Transverse colon (tissue), 4 donors: ENCODE data around the gene HERC6. TPM values are rescaled to one million over a fixed set of nuclear protein-coding genes. Genes with fewer than 3 reads are reported as not detected.

Experiments used
- DNase-seq: peaks from one replicate; pipeline ENCODE4 v3.0.0-alpha.2; 2019
- H3K27ac ChIP-seq, 4 donors: fragments of 200-600 bp; sonication (generic); 2 replicates each; pipeline ENCODE4 v1.5.1; 2016 to 2018; ENCODE audit warnings: inconsistent platforms in 4 of 4
- H3K27me3 ChIP-seq: fragments of 200-600 bp; sonication (generic); 2 replicates; pipeline ENCODE4 v1.5.1; 2017; ENCODE audit warnings: inconsistent platforms
- H3K36me3 ChIP-seq, 4 donors: fragments of 200-600 bp; sonication (generic); 2 replicates each; pipeline ENCODE4 v1.5.1; 2017 to 2019; ENCODE audit warnings: inconsistent platforms in 4 of 4
- H3K4me1 ChIP-seq, 4 donors: fragments of 200-600 bp; sonication (generic); 2 replicates each; pipeline ENCODE4 v1.5.1; 2017 to 2020; ENCODE audit warnings: inconsistent platforms in 4 of 4
- H3K4me3 ChIP-seq, 4 donors: fragments of 200-600 bp; sonication (generic); 1 replicate in 1 of 4; 2 replicates in 3 of 4; pipeline versions ENCODE4 v1.5.1 to v1.6.1; 2017 to 2019; ENCODE audit warnings: inconsistent platforms in 4 of 4
- H3K9me3 ChIP-seq, 2 donors: fragments of 200-600 bp; sonication (generic); 2 replicates each; pipeline ENCODE4 v1.5.1; 2017 to 2019; ENCODE audit warnings: inconsistent platforms in 2 of 2
- CTCF ChIP-seq, 5 experiments: fragments of 200-600 bp in 3 of 5; fragments of 450-650 bp in 2 of 5; sonication (generic) in 3 of 5; IDR thresholded peaks; 1 replicate in 2 of 5; 2 replicates in 3 of 5; pipeline ENCODE4 v1.5.1; 2016 to 2017; ENCODE audit warnings: antibody characterized with exemption in 5 of 5, inconsistent platforms in 3 of 5, mild to moderate bottlenecking in 2 of 5, moderate library complexity in 1 of 5
- EP300 ChIP-seq: sonication (generic); formaldehyde crosslinking; IDR thresholded peaks from one replicate; pipeline ENCODE4 v1.6.1; 2017; ENCODE audit warnings: antibody characterized with exemption, low read depth
- POLR2A ChIP-seq: fragments of 450-650 bp; IDR thresholded peaks from one replicate; pipeline ENCODE4 v1.6.1; 2016; ENCODE audit warnings: antibody characterized with exemption, mild to moderate bottlenecking, moderate library complexity
- POLR2AphosphoS5 ChIP-seq, 3 donors: sonication (generic); formaldehyde crosslinking; IDR thresholded peaks; one replicate each; pipeline ENCODE4 v1.6.1; 2016; ENCODE audit warnings: antibody characterized with exemption in 3 of 3
- WGBS, 2 donors: methylation state at CpG; one replicate each; pipeline ENCODE4 v1.1.5; 2018; ENCODE audit warnings: low coverage in 1 of 2; 5-methylcytosine and 5-hydroxymethylcytosine counted together
- in situ Hi-C, 4 donors: fragments of 200-750 bp; cut with MboI; loops; one replicate each; pipeline versions ENCODE4 v1.15.0 to v1.15.1; 2017; ENCODE audit warnings: low sequenced_read_pairs in 3 of 4, low pct_ligation_motif_present in 1 of 4, low pct_unique_long_range_greater_than_20kb in 1 of 4
- intact Hi-C: fragments of 100-400 bp; cut with DNase I; formaldehyde crosslinking; loops from one replicate; pipeline ENCODE4 v1.15.1; 2023; ENCODE audit warnings: low total_unique reads
- small RNA-seq, 4 donors: library from RNA; depleted of rRNA; stranded (forward); fragments of <200 nt; gene quantifications; one replicate each; pipeline ENCODE3, GENCODE V24; 2016
- total RNA-seq, 4 donors: library from RNA; depleted of rRNA; stranded (reverse); fragments of >200 nt; gene quantifications; one replicate each; pipeline ENCODE4 v1.1.0, GENCODE V29; 2016

The HERC6 gene
- total RNA-seq, 4 donors from 2014 or later: 3.2 to 15.2 (median 5.8) TPM

- Histone ChIP-seq H3K27me3 (no peaks in the 10 kb centered on the region), H3K9me3 (no peaks in the 10 kb centered on the region), H3K36me3 (no peaks in the 10 kb centered on the region), H3K27ac (no peak overlapping the region), H3K4me1 (no peaks in the 10 kb centered on the region), H3K4me3 (no peak overlapping the region)
- in situ Hi-C loops (no loop called here), intact Hi-C loops (no loop called here)
- no peak for TF ChIP-seq CTCF (IDR thresholded peaks at IDR 0.05)
- no peak for TF ChIP-seq POLR2AphosphoS5 (IDR thresholded peaks at IDR 0.05)
- TF ChIP-seq POLR2A: no peak
- no peak for TF ChIP-seq EP300
- 80 to 100% methylated on average over 1 to 4 of the region's 5 CpGs for WGBS, 2 donors
- DNase-seq: no peak
Observed at GRCh38 chr4:88477229-88477860, 98.7 kb downstream of the HERC6 start.

- no peaks in the 10 kb centered on the region for H3K4me1 ChIP-seq
- in situ Hi-C loops (no loop called here), intact Hi-C loops (no loop called here)
- no peak for DNase-seq
- H3K27me3 ChIP-seq: no peaks in the 10 kb centered on the region
- no peaks in the 10 kb centered on the region for H3K36me3 ChIP-seq
- no peaks in the 10 kb centered on the region for H3K9me3 ChIP-seq
- H3K4me3 ChIP-seq: no peak overlapping the region
- WGBS, 2 donors: 73 to 84% methylated on average over 2 of the region's 2 CpGs
- H3K27ac ChIP-seq: no peak overlapping the region
- TF ChIP-seq POLR2AphosphoS5 (IDR thresholded peaks at IDR 0.05) (no peak), CTCF (IDR thresholded peaks at IDR 0.05) (no peak), EP300 (no peak), POLR2A (no peak)
Observed at GRCh38 chr4:88478247-88478646, 99.6 kb downstream of the HERC6 start.

- Histone ChIP-seq H3K9me3 (no peaks in the 10 kb centered on the region), H3K4me3 (no peak overlapping the region), H3K4me1 (no peaks in the 10 kb centered on the region), H3K27me3 (no peaks in the 10 kb centered on the region), H3K27ac (no peak overlapping the region), H3K36me3 (no peaks in the 10 kb centered on the region)
- no peak for DNase-seq
- in situ Hi-C loops: no loop called here
- TF ChIP-seq CTCF (IDR thresholded peaks at IDR 0.05): no peak
- no peak for TF ChIP-seq EP300
- no peak for TF ChIP-seq POLR2AphosphoS5 (IDR thresholded peaks at IDR 0.05)
- TF ChIP-seq POLR2A: no peak
- intact Hi-C loops: no loop called here
- 26 to 33% methylated on average over 1 of the region's 1 CpG for WGBS, 2 donors
Observed at GRCh38 chr4:88481537-88481936, 102.9 kb downstream of the HERC6 start.

- no peaks in the 10 kb centered on the region for H3K27me3 ChIP-seq
- WGBS, 2 donors: 50 to 58% methylated on average over 3 to 4 of the region's 4 CpGs
- H3K36me3 ChIP-seq: no peaks in the 10 kb centered on the region
- no peak for TF ChIP-seq EP300
- no peak for TF ChIP-seq POLR2AphosphoS5 (IDR thresholded peaks at IDR 0.05)
- TF ChIP-seq POLR2A: no peak
- no peak for TF ChIP-seq CTCF (IDR thresholded peaks at IDR 0.05)
- H3K9me3 ChIP-seq: no peaks in the 10 kb centered on the region
- DNase-seq: no peak
- intact Hi-C loops: no loop called here
- in situ Hi-C loops: no loop called here
- no peaks in the 10 kb centered on the region for H3K4me1 ChIP-seq
- no peak overlapping the region for H3K27ac ChIP-seq
- no peak overlapping the region for H3K4me3 ChIP-seq
Observed at GRCh38 chr4:88489100-88489761, 110.6 kb downstream of the HERC6 start.

Small RNA genes within 50 kb of the gene (small RNA-seq; reads per million reads assigned to genes)
- 0 reads per million in 4 donors for gene RF00019

Other genes starting within 250 kb of the HERC6 start
- 10 to 100 TPM in 3 of 4 donors, 1 to 10 TPM in 1; 5.6 to 36.6 (median 21.4) TPM for gene ABCG2, start 220.2 kb upstream of the HERC6 start, total RNA-seq
- 10 to 100 TPM in 1 of 4 donors, 1 to 10 TPM in 3; 7.6 to 14.8 (median 9.0) TPM for gene PPM1K, start 94.3 kb upstream of the HERC6 start, total RNA-seq
- gene HERC5, start 78.3 kb downstream of the HERC6 start, total RNA-seq: 1 to 10 TPM in 3 of 4 donors, not detected in 1; 1.5 to 4.0 (median 1.5) TPM
- gene PYURF, start 144.9 kb downstream of the HERC6 start, total RNA-seq: 10 to 100 TPM; 50.4 to 77.1 (median 63.8) TPM
- gene HERC3, start 213.6 kb downstream of the HERC6 start, total RNA-seq: 10 to 100 TPM; 38.9 to 64.1 (median 55.1) TPM